Measurements from ENCODE around the gene KNDC1.
"Not testable (repeated sequence)": the region's sequence is repeated elsewhere in the genome, so short reads cannot be mapped to it uniquely, and the experiment has no call there.

KNDC1 gene

GRCh38 chr10:133263674-133264073 lies 103.7 kb downstream of the KNDC1 start:
- no peak for DNase-seq (ENCODE audit: low read depth, low spot score)
- TF ChIP-seq CTCF (IDR thresholded peaks at IDR 0.05; ENCODE audit: insufficient read depth, low read length, missing control alignments), result no peak
- H3K4me3 ChIP-seq (ENCODE audit: low read depth, low read length), result no peak overlapping the region
- POLR2A ChIA-PET, result interaction anchor here (1.2 kb wide), 1 partner anchor 14 kb away, joined by 4 read pairs; no protein-coding TSS in a partner anchor
- CTCF ChIA-PET, result interaction anchor here (1.2 to 1.7 kb wide), 2 partner anchors 44 to 120 kb away, joined by 3 to 7 read pairs; no protein-coding TSS in a partner anchor

GRCh38 chr10:133264461-133264860 lies 104.4 kb downstream of the KNDC1 start:
- ChIA-PET CTCF (interaction anchor here (1.2 kb wide), 1 partner anchor 121 kb away, joined by 3 read pairs; no protein-coding TSS in a partner anchor), POLR2A (interaction anchor here (0.6 to 1.2 kb wide), 2 partner anchors 14 to 59 kb away, joined by 4 read pairs; no protein-coding TSS in a partner anchor)
- no peak for DNase-seq (ENCODE audit: low read depth, low spot score)
- no peak for TF ChIP-seq CTCF (IDR thresholded peaks at IDR 0.05; ENCODE audit: insufficient read depth, low read length, missing control alignments)
- H3K4me3 ChIP-seq (ENCODE audit: low read depth, low read length), result no peak overlapping the region

GRCh38 chr10:133265052-133265451 lies 105.0 kb downstream of the KNDC1 start:
- H3K4me3 ChIP-seq (ENCODE audit: low read depth, low read length); CTCF ChIA-PET; DNase-seq (ENCODE audit: low read depth, low spot score): not testable (repeated sequence)
- POLR2A ChIA-PET, result interaction anchor here (1.2 kb wide), 1 partner anchor 13 kb away, joined by 4 read pairs; no protein-coding TSS in a partner anchor

- POLR2A ChIA-PET, result no interaction called here
- CTCF ChIA-PET, result interaction anchor here (0.5 to 1.7 kb wide), 2 partner anchors 9 to 41 kb away, joined by 3 to 5 read pairs; no protein-coding TSS in a partner anchor
- TF ChIP-seq CTCF (IDR thresholded peaks at IDR 0.05; ENCODE audit: insufficient read depth, low read length, missing control alignments), result no peak
- no peak overlapping the region for H3K4me3 ChIP-seq (ENCODE audit: low read depth, low read length)
- no peak for DNase-seq (ENCODE audit: low read depth, low spot score)
Observed at GRCh38 chr10:133266056-133266795, 106.2 kb downstream of the KNDC1 start.

GRCh38 chr10:133267293-133267692 lies 107.3 kb downstream of the KNDC1 start:
- H3K4me3 ChIP-seq (ENCODE audit: low read depth, low read length), result no peak overlapping the region
- no peak for DNase-seq (ENCODE audit: low read depth, low spot score)
- ChIA-PET POLR2A (no interaction called here), CTCF (interaction anchor here (0.8 to 1.7 kb wide), 2 partner anchors 10 to 40 kb away, joined by 3 to 5 read pairs; no protein-coding TSS in a partner anchor)
- no peak for TF ChIP-seq CTCF (IDR thresholded peaks at IDR 0.05; ENCODE audit: insufficient read depth, low read length, missing control alignments)

GRCh38 chr10:133267829-133268228 lies 107.8 kb downstream of the KNDC1 start:
- ChIA-PET POLR2A (no interaction called here), CTCF (interaction anchor here (1.7 kb wide), 1 partner anchor 39 kb away, joined by 5 read pairs; no protein-coding TSS in a partner anchor)
- DNase-seq (ENCODE audit: low read depth, low spot score), result no peak
- no peak overlapping the region for H3K4me3 ChIP-seq (ENCODE audit: low read depth, low read length)
- TF ChIP-seq CTCF (IDR thresholded peaks at IDR 0.05; ENCODE audit: insufficient read depth, low read length, missing control alignments), result no peak
